WTC11 (cell line): ENCODE data around the gene SSBP2. TPM values are rescaled to one million over a fixed set of nuclear protein-coding genes. Genes with fewer than 3 reads are reported as not detected.

Experiments used
- ATAC-seq: fragments of 200-7000 bp; cut with Tn5 transposase; 2 replicates; pipeline ENCODE4 v1.10.0; 2021; ENCODE audit warnings: mild to moderate bottlenecking, moderate library complexity
- CTCF ChIA-PET: fragments of 300-600 bp; sonication (Branson Sonifier 250); formaldehyde crosslinking; loops from one replicate; lab custom pipeline; 2021; ENCODE audit warnings: antibody characterized with exemption; lab: Charles Lee
- POLR2A ChIA-PET: fragments of 350-600 bp; sonication (Branson Sonifier 250); formaldehyde crosslinking; loops from one replicate; lab custom pipeline; 2021; ENCODE audit warnings: antibody characterized with exemption; lab: Charles Lee
- DNase-seq: peaks from one replicate; pipeline ENCODE4 v3.0.0; 2021; ENCODE audit warnings: low spot score
- H3K27ac Mint-ChIP-seq: 2 replicates; pipeline ENCODE4 v1.8.0; 2021; ENCODE audit warnings: mixed read lengths
- H3K27me3 Mint-ChIP-seq: 2 replicates; pipeline ENCODE4 v1.8.0; 2021; ENCODE audit warnings: low read depth, mild to moderate bottlenecking, moderate library complexity, mixed read lengths
- H3K36me3 Mint-ChIP-seq: 2 replicates; pipeline ENCODE4 v1.8.0; 2021; ENCODE audit warnings: mixed read lengths
- H3K4me1 Mint-ChIP-seq: 2 replicates; pipeline ENCODE4 v1.8.0; 2022; ENCODE audit warnings: mixed read lengths
- H3K4me3 Mint-ChIP-seq: 2 replicates; pipeline ENCODE4 v1.8.0; 2021; ENCODE audit warnings: mild to moderate bottlenecking, moderate library complexity, mixed read lengths
- H3K9me3 Mint-ChIP-seq: 2 replicates; pipeline ENCODE4 v1.8.0; 2021; ENCODE audit warnings: mixed read lengths
- CREM ChIP-seq: sonication (generic); formaldehyde crosslinking; IDR thresholded peaks from 2 replicates; pipeline ENCODE4 v1.8.1; 2022; ENCODE audit warnings: mild to moderate bottlenecking, missing genetic modification reagents, moderate library complexity
- E2F4 ChIP-seq: sonication (generic); formaldehyde crosslinking; IDR thresholded peaks from 2 replicates; pipeline ENCODE4 v1.8.1; 2022; ENCODE audit warnings: low read depth, mild to moderate bottlenecking, moderate library complexity, missing genetic modification reagents, borderline replicate concordance
- FOXP1 ChIP-seq: sonication (generic); formaldehyde crosslinking; IDR thresholded peaks from 2 replicates; pipeline ENCODE4 v1.8.0; 2022; ENCODE audit warnings: missing genetic modification reagents, mild to moderate bottlenecking, moderate library complexity, borderline replicate concordance
- GRHL2 ChIP-seq: fragments of 250-450 bp; sonication (Bioruptor Pico); IDR thresholded peaks from 2 replicates; pipeline ENCODE4 v1.8.0; 2022; ENCODE audit warnings: mild to moderate bottlenecking, moderate library complexity; ENCODE audit not compliant: insufficient replicate concordance, severe bottlenecking
- HMGA2 ChIP-seq: fragments of 250-450 bp; sonication (Bioruptor Pico); IDR thresholded peaks from 2 replicates; pipeline ENCODE4 v1.4.0; 2021; ENCODE audit warnings: mild to moderate bottlenecking, moderate library complexity
- JUN ChIP-seq: sonication (generic); formaldehyde crosslinking; IDR thresholded peaks from 2 replicates; pipeline ENCODE4 v1.8.0; 2023; ENCODE audit warnings: mild to moderate bottlenecking, missing genetic modification reagents
- NFE2L1 ChIP-seq: sonication (generic); formaldehyde crosslinking; IDR thresholded peaks from 2 replicates; pipeline ENCODE4 v1.8.1; 2023; ENCODE audit warnings: missing genetic modification reagents
- NR1H2 ChIP-seq: sonication (generic); formaldehyde crosslinking; IDR thresholded peaks from 2 replicates; pipeline ENCODE4 v1.9.0; 2021; ENCODE audit warnings: mild to moderate bottlenecking, moderate library complexity, missing genetic modification reagents
- NR3C1 ChIP-seq: sonication (generic); formaldehyde crosslinking; conservative IDR thresholded peaks from 2 replicates; pipeline ENCODE4 v1.8.1; 2023; ENCODE audit warnings: low read depth, mild to moderate bottlenecking, missing genetic modification reagents
- OVOL2 ChIP-seq: fragments of 250-450 bp; sonication (Bioruptor Pico); IDR thresholded peaks from 2 replicates; pipeline ENCODE4 v1.9.0; 2021; ENCODE audit warnings: mild to moderate bottlenecking, borderline replicate concordance
- RORB ChIP-seq: fragments of 250-450 bp; sonication (Bioruptor Pico); IDR thresholded peaks from 2 replicates; pipeline ENCODE4 v1.9.0; 2021; ENCODE audit warnings: mild to moderate bottlenecking
- SMAD3 ChIP-seq: sonication (generic); formaldehyde crosslinking; IDR thresholded peaks from 2 replicates; pipeline ENCODE4 v1.8.0; 2022; ENCODE audit warnings: missing genetic modification reagents, mild to moderate bottlenecking, borderline replicate concordance
- SMAD4 ChIP-seq: sonication (generic); formaldehyde crosslinking; IDR thresholded peaks from 2 replicates; pipeline ENCODE4 v1.8.0; 2022; ENCODE audit warnings: mild to moderate bottlenecking, missing genetic modification reagents
- SOX15 ChIP-seq: fragments of 250-450 bp; sonication (Bioruptor Pico); IDR thresholded peaks from 2 replicates; pipeline ENCODE4 v1.9.0; 2021; ENCODE audit warnings: mild to moderate bottlenecking
- STAT6 ChIP-seq: sonication (generic); formaldehyde crosslinking; conservative IDR thresholded peaks from 2 replicates; pipeline ENCODE4 v1.8.1; 2023; ENCODE audit warnings: mild to moderate bottlenecking, low read depth, missing genetic modification reagents, moderate library complexity
- ZBTB21 ChIP-seq: sonication (generic); formaldehyde crosslinking; IDR thresholded peaks from 2 replicates; pipeline ENCODE4 v1.8.1; 2023; ENCODE audit warnings: mild to moderate bottlenecking, missing genetic modification reagents, borderline replicate concordance
- ZNF121 ChIP-seq: sonication (generic); formaldehyde crosslinking; IDR thresholded peaks from 2 replicates; pipeline ENCODE4 v1.8.0; 2023; ENCODE audit warnings: missing genetic modification reagents
- ZNF317 ChIP-seq: sonication (generic); formaldehyde crosslinking; IDR thresholded peaks from 2 replicates; pipeline ENCODE4 v1.8.1; 2023; ENCODE audit warnings: low read depth, mild to moderate bottlenecking, moderate library complexity, missing genetic modification reagents, borderline replicate concordance
- ZNF396 ChIP-seq: fragments of 250-450 bp; sonication (Bioruptor Pico); IDR thresholded peaks from 2 replicates; pipeline ENCODE4 v1.8.0; 2021; ENCODE audit warnings: mild to moderate bottlenecking, moderate library complexity, borderline replicate concordance
- ZNF425 ChIP-seq: fragments of 250-450 bp; sonication (Bioruptor Pico); conservative IDR thresholded peaks from 2 replicates; pipeline ENCODE4 v1.9.0; 2021; ENCODE audit warnings: mild to moderate bottlenecking
- total RNA-seq: library from RNA; stranded (reverse); gene quantifications from 3 replicates; pipeline ENCODE4 v1.2.3, GENCODE V29; 2021
- TF ChIP-seq, protein P1 (sequence below): sonication (generic); formaldehyde crosslinking; IDR thresholded peaks from 2 replicates; pipeline ENCODE4 v1.8.0; 2023; ENCODE audit warnings: mild to moderate bottlenecking, missing genetic modification reagents
- TF ChIP-seq, protein P2 (sequence below): sonication (generic); formaldehyde crosslinking; IDR thresholded peaks from 2 replicates; pipeline ENCODE4 v1.8.0; 2022; ENCODE audit warnings: mild to moderate bottlenecking, missing genetic modification reagents

SSBP2 gene
- total RNA-seq, 1 experiment from 2014 or later: 24.9 TPM

DNA sequence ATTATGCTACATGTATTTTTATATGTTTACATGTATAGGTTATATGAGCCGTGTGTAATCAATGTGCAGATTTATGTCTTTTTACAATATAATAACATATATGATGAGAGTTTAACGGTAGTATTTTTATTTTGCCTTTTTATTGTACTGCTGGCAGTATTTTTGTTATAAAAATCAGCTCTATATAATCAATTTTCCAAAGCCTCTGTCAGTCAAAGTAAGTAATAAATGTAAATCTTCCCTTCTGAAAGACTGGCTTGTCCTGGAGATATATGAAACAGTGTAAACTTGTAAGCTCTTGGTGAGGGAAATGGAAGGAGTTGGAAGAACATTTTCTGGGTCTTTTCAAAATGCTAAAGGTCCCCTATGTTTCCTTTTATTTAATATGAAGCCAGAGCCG, 173.8 kb downstream of the SSBP2 start (continued):
- TF ChIP-seq STAT6 (no peak), RORB (no peak), ZNF396 (CRISPR knock-in tag) (no peak), ZNF425 (CRISPR knock-in tag) (no peak)

DNA sequence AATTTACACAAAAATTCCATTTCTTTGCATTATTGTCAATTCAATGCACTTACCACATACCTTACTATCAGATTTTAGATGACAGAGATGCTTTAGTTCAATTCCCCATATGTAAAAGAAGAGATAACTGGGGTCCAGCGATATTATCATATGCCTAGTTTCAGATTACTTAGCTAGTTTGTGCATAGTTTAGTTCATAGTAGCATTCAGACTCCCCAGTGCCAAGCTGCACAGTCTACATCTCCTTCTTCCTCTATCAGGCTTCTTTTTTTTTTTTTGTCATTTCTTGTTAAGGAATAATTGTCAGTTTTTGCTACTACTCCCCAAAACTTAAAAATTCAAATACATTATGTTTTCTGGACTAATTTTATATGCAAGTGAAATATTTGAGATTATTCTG, 175.0 kb downstream of the SSBP2 start:
- H3K4me1 Mint-ChIP-seq: peaks cover 13% of the 10 kb centered on the region; the same call in 1 of the 2 replicates
- no peak for DNase-seq
- no peak for ATAC-seq
- TF ChIP-seq, protein P1, sequence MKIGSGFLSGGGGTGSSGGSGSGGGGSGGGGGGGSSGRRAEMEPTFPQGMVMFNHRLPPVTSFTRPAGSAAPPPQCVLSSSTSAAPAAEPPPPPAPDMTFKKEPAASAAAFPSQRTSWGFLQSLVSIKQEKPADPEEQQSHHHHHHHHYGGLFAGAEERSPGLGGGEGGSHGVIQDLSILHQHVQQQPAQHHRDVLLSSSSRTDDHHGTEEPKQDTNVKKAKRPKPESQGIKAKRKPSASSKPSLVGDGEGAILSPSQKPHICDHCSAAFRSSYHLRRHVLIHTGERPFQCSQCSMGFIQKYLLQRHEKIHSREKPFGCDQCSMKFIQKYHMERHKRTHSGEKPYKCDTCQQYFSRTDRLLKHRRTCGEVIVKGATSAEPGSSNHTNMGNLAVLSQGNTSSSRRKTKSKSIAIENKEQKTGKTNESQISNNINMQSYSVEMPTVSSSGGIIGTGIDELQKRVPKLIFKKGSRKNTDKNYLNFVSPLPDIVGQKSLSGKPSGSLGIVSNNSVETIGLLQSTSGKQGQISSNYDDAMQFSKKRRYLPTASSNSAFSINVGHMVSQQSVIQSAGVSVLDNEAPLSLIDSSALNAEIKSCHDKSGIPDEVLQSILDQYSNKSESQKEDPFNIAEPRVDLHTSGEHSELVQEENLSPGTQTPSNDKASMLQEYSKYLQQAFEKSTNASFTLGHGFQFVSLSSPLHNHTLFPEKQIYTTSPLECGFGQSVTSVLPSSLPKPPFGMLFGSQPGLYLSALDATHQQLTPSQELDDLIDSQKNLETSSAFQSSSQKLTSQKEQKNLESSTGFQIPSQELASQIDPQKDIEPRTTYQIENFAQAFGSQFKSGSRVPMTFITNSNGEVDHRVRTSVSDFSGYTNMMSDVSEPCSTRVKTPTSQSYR: no peak
- TF ChIP-seq E2F4 (CRISPR knock-in tag): no peak
- no peak for TF ChIP-seq JUN (CRISPR knock-in tag)
- no peak for TF ChIP-seq SMAD3
- TF ChIP-seq NFE2L1 (CRISPR knock-in tag): no peak
- TF ChIP-seq, all 79 proteins: peak for 0
- ChIA-PET CTCF (no interaction called here), POLR2A (no interaction called here)
- H3K9me3 Mint-ChIP-seq: peaks cover 9% of the 10 kb centered on the region; the same call in 1 of the 2 replicates
- peaks cover 7% of the 10 kb centered on the region; the same call in 1 of the 2 replicates for H3K36me3 Mint-ChIP-seq
- no peak overlapping the region for H3K4me3 Mint-ChIP-seq
- no peaks in the 10 kb centered on the region for H3K27me3 Mint-ChIP-seq
- no peak overlapping the region for H3K27ac Mint-ChIP-seq

- CTCF ChIA-PET: no interaction called here
- TF ChIP-seq SOX15 (CRISPR knock-in tag) (no peak), NR3C1 (no peak), ZNF317 (CRISPR knock-in tag) (no peak), GRHL2 (CRISPR knock-in tag) (no peak), RORB (no peak), NR1H2 (no peak), ZNF121 (no peak), OVOL2 (CRISPR knock-in tag) (no peak), SMAD4 (CRISPR knock-in tag) (no peak), FOXP1 (CRISPR knock-in tag) (no peak), HMGA2 (CRISPR knock-in tag) (no peak), ZBTB21 (CRISPR knock-in tag) (no peak), CREM (no peak)
- TF ChIP-seq, protein P1: no peak
- TF ChIP-seq, protein P2, sequence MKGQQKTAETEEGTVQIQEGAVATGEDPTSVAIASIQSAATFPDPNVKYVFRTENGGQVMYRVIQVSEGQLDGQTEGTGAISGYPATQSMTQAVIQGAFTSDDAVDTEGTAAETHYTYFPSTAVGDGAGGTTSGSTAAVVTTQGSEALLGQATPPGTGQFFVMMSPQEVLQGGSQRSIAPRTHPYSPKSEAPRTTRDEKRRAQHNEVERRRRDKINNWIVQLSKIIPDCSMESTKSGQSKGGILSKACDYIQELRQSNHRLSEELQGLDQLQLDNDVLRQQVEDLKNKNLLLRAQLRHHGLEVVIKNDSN (CRISPR knock-in tag): no peak
Measured at GRCh38 chr5:81572201-81572600, 178.7 kb downstream of the SSBP2 start.

More at GRCh38 chr5:81572201-81572600, 178.7 kb downstream of the SSBP2 start:
- Mint-ChIP-seq H3K9me3 (peaks cover 23% of the 10 kb centered on the region), H3K27me3 (no peaks in the 10 kb centered on the region), H3K4me1 (peaks cover 9% of the 10 kb centered on the region; the same call in 1 of the 2 replicates), H3K27ac (no peak overlapping the region), H3K4me3 (no peak overlapping the region), H3K36me3 (peaks cover 22% of the 10 kb centered on the region)
- DNase-seq (no peak), ATAC-seq (no peak)
- POLR2A ChIA-PET: no interaction called here
